HG02970 (cell line): Measurements from ENCODE around the gene SETD1B.
"Not testable (repeated sequence)": the region's sequence is repeated elsewhere in the genome, so short reads cannot be mapped to it uniquely, and the experiment has no call there.

Experiments used
- ATAC-seq: cut with Tn5 transposase; IDR thresholded peaks from one replicate; pipeline ENCODE4 v1.9.1; 2021; ENCODE audit warnings: mild to moderate bottlenecking, moderate library complexity, moderate number of reproducible peaks; ENCODE audit not compliant: unreplicated experiment, low FRiP score

The SETD1B gene

DNA sequence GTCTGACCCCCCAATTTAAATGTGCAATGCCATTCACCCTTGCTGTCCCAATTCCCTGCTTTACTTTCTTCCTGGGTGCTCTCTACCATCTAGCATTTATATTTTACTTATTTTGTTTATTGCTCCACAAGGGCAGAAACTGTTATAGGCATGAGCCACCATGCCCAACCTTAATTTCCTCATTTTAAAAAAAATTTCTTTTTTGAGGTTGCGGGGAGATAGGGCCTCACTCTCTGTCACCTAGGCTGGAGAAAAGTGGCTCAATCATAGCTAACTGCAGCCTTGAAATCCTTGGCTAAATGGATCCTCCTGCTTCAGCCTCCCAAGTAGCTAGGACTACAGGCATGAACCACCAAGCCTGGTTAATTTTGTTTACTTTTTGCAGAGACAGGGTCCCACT is 41.9 kb downstream of the SETD1B start:
- ATAC-seq: no peak

DNA sequence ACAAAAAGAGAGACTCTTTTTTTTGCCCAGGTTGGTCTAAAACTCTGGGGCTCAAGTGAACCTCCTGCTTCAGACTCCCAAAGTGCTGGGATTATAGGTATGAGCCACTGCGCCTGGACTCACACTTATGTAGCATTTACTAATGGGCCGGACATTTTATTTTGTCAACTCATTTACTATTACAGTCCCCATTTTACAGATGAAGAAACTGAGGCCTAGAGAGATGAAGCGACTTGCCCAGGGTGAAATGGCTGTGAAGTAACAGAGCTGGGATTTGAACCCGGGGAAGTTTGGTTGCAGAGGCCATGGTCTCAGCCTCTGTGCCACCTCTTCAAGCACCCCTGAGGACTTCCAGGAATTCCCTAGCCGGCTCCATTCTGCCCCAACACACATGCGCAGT is 45.4 kb downstream of the SETD1B start:
- no peak for ATAC-seq

DNA sequence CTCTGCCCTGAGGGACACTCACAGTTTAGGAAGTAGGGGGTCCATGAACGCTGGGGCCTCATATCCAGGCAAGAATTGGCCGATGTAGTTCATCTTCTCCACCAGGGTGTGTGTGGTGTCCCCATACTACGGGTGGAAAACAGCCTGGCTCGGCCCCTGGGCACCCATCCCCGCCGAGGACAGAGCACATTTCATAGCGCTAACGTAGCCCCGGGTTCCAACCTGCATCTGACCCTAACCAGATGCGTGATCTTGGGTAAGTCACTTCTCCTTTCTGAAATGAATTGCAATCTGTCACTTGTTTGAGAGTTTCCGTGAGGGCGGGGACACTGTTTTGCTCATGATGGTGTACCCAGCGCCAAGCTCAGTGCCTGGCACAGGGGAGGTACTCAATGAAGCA is 45.9 kb downstream of the SETD1B start:
- ATAC-seq: no peak

DNA sequence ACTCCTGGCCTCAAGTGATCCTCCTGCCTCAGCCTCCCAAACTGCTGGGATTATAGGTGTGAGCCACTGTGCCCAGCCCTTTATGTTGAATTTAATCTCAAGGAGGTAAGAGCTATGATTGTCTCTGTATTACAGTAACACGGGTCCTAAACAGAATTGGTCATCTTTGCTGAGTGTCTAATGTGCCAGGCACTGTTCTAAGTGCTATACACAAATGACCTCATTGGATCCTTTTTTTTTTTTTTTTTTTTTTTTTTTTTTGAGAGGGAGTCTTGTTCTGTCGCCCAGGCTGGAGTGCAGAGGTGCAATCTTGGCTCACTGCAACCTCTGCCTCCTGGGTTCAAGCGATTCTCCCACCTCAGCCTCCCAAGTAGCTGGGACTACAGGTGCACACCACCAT is 48.6 kb downstream of the SETD1B start:
- ATAC-seq: not testable (repeated sequence)

DNA sequence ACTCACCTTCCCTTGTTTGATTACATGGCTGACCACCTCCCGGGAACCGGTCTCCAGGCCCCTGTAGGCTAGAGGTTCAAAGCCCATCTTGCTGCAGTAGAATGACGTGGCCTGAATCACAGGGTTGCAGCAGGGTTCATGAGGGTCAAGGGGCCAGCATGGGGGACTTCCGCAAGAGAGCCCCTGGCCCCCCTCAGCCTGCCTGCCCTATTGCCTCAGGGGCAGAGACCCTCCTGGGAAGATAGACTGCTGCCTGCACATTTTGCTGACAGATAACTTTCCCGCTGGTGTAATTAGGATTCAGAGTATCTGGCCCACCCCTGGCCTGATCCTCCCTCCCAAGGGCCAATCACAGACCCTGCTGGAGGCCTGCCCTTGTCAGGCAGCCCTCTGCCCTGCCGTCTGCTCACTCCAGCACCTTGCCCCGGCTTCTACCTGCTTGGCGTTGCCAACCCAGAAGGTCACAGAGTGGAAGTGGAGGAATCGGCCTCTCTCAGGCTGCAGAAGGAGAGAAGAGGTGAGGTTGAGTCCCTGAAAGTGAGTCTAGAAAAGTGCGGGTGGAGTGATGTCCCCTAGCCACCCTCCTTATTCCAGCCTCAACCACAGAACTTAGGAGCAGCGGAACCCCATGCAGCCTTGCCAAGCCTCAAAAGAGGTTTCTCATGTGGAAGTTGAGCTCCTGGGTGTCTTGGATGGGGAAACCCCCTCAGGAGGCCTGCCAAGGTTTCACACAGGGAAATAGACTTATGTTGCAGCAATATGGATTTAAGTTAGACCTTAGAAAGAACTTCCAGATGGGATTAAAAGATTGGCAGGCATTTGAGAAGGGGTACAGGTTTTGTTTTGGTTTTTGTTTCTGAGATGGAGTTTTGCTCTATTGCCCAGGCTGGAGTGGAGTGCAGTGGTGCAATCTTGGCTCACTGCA is 53.8 kb downstream of the SETD1B start:
- no peak for ATAC-seq

DNA sequence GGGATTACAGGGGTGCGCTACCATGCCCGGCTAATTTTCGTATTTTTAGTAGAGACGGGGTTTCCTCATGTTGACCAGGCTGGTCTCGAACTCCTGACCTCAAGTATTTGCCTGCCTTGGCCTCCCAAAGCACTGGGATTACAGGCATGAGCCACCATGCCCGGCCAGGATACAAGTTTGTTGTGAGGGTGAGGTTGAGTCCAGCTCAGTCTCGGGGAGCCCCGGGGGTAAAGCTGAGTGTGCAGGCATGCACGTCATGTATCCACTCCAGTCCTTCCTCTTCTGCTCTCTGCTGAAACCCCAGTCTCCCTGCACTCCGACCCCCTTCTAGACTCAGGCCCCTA is 54.5 kb downstream of the SETD1B start:
- no peak for ATAC-seq

DNA sequence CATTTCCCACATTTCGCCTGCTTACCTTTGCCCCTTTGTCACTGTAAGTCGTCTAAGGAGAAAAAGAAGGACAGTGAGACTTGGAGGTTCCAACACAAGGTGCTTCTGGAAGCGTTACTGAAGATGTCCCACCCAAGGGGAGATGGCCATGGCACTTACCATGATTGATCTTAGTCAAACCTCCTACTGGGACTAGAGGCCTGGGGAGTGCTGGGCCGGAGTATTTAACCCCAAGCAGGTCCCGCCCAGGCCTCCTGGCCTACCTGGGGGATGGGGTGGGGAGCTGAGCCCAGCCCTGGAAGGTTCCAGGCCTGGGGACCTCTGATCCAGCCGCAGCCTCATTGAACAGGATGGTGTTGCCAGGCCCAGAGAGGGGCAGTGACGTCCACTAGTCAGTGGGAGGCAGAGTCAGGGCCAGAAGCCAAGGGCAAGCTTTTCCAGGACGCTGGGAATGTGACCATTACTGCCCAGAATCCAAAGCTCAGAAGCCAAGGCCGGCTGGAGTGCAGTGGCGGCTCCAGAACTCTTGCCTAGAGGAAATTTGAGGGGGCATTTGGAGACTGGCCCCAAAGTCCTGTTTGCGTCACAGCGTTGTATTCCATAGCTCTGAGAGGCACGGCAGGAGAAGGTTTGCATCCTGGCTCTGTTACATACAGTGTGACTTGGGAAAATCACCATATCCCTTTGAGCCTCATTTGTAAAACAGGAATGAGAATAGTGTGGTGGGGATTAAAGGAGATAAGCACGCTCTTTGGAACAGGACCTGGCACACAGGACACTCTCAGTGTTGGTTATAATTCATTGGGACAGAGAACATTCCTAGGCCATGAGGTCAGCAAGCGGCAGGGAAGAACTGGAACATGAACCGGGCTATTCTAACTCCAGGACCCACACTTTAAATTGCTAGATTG is 55.1 kb downstream of the SETD1B start, which contains the start of gene HPD:
TSS of gene HPD (minus strand) at position 198 of the 911 bp plus-strand sequence. CDS start at position 162, 36 bp downstream.
- ATAC-seq: no peak

DNA sequence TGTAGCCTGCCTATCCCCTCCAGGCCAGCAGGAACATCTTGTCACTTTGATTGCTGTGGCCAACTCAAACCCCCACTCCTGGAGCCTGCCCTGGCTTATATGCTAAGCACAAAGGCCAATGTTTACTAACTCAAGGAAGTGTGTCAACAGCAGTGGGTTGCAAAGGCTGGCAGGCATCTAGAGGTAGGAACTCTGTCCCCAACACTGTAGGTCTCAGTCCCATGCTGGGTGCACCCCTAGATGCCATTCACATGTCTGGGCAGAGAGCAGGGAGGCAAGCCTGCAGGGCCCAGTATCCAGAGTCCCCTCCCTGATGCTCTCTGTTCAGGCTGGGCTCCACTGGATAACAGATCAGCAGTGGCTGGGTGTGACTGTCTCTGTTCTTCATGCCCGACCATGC is 56.4 kb downstream of the SETD1B start:
- no peak for ATAC-seq

DNA sequence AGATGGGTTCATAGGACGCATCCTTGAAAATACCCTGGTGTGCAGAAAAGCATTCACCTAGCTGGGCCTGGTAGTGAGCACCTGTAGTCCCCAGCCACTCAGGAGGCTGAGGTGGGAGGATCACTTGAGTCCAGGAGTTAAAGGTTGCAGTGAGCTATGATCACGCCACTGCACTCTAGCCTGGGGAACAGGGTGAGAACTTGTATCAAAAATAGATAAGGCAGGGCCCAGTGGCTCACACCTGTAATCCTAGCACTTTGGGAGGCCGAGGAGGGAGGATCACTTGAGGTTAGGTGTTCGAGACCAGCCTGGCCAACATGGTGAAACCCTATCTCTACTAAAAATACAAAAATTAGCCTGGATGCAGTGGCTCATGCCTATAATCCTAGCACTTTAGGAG is 56.9 kb downstream of the SETD1B start:
- not testable (repeated sequence) for ATAC-seq

DNA sequence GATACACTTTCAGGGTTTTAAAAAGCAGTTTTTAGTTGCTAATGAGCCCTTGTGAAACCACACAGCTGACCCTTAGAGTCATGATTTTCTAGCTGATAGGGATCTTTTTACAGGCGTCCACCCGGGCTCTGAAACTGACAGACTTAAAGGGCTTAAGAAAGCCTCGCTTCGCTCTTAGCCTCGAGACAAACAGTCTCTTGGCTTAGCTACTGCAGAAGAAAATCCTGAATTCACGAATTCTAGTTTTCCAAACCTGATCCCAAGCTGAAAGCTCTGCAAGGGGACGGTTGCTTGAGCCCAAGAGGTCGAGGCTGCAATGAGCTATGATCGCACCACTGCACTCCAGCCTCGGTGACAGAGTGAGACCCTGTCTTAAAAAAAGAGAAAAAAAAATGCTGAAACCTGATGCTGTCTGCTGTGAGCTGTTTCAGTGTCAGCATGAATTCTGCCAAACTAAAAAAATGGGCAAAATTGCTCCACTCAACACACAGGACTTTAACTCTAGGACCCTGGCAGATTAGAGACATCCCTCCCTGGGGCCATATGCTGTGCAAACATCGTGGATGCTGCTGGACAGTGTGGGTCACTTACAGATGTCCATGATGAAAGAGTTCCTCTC is 57.9 kb downstream of the SETD1B start:
- ATAC-seq: no peak

DNA sequence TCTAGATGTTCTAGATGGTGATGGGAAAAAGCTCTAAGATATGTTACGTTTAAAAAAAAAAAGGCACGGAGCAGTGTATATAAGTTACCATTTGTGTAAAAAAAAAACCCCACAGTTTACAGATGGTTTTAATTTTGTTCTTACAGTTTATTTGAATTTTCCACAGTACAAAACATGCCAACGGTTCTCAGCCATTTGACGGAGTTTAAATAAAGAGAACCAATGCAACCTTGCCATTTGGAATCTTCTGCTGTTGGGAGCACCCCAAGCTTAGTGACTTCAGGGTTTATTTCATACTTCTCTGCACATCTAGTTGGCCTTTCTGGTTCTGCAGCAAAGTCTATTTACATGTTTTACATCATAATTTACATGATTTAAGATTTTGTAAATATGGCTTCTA is 62.5 kb downstream of the SETD1B start:
- ATAC-seq: no peak

DNA sequence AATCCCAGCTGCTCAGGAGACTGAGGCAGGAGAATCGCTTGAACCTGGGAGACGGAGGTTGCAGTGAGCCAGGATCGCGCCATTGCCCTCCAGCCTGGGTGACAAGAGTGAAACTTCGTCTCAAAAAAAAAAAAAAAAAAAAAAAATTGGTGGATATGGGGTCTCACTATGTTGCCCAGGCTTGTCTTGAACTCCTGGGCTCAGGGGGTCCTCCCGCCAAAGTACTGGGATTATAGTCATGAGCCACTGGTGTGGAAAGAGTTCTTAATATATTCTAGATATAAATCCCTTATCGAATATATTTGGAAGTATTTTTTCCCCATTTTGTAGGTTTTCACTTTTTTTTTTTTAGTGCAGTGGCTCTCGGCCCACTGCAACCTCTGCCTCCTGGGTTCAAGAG is 65.4 kb downstream of the SETD1B start:
- not testable (repeated sequence) for ATAC-seq

DNA sequence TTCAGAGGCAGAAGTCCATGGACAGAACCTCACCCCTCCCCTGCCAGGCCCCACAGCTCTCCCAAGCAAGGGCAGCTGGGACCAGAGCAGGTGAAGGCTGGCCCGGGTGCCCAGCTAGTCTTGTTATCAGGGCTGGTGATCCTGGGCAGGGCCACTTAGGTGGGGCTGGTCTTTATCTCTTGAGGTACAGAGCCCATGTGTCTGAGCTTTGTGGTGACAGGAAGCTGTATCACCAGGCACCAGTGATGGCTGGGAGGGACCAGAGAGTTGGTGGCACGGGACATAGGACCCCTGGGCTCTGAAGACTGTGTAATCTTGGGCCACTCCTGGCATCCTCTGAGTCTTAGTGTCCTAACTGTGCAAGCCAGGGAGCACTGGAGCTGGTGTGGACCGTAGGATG is 67.7 kb downstream of the SETD1B start:
- ATAC-seq: no peak

DNA sequence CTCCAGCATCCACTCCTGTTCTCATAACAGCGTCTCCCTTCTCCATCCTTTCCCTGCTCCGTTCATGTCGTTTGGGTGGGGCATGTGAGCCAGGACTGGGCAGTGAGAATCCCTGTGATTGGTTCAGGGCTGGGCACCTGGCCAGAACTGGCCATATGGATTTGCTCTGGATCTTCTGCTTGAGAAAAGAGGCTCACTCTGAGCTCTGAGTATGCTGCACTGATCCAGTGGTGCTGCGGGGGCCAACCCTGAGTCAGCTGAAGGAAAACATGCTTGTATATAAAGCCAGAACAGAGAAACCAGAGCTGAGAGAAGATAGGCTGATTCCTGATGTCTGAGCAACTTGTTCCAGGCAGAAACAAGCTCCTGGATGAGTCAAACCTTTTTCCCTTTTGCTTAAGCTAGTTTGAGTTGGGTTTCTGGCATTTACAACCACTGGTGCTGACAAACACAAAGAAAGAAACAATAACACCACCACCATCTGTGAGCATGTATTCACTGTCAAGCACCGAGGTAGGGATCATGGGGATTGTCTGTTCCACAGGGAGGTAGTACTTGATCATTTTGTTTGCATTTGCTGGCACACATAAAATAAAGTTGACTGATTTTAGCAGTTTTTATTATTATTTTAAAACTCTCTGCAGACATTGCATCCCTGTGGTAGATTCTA is 68.9 kb downstream of the SETD1B start:
- no peak for ATAC-seq

DNA sequence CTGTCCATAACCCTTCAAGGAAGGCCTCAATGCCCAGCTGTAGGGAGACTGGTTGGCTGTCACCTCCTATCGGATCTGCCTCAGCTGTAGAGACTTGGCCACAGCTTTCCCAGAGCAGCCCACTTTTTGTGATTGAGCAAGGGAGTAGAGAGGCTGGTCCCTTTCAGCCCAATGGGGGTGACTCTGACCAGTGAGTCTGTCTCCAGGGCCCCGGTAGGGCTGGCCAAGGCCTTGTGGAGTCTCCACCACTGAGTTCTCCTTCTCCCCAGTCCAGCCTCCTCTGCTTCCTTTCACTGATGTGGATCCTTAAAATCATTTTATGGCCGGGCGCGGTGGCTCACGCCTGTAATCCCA is 69.4 kb downstream of the SETD1B start:
- no peak for ATAC-seq

DNA sequence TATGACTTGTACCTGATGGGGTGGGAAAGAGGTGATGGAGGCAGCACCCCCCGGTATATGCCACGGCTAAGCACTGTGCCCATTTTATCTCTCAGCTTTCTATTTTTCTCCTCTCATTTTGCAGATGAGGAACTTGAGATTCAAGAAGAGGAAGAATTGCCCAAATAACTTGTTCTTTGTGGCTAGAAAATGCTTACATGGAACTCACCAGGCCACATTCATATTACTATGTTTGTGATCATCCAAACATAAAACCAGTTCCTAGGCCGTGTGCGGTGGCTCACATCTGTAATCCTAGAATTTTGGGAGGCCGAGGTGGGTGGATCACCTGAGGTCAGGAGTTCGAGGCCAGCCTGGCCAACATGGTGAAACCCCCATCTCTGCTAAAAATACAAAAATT is 70.3 kb downstream of the SETD1B start:
- ATAC-seq: no peak

DNA sequence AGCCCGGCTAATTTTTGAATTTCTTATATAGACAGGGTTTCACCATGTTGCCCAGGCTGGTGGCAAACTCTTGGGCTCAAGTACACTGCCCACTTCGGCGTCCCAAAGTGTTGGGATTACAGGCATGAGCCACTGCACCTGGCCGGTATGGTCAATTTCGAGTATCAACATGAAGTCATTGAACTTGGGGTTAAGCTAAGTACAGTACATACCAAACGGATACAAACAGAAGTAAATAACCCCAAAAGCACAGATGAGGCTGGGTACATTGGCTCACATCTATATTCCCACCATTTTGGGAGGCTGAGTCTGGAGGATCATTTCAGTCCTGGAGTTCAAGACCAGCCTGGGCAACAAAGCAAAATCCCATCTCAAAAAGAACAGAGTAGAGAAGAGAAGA is 71.8 kb downstream of the SETD1B start:
- ATAC-seq: no peak

DNA sequence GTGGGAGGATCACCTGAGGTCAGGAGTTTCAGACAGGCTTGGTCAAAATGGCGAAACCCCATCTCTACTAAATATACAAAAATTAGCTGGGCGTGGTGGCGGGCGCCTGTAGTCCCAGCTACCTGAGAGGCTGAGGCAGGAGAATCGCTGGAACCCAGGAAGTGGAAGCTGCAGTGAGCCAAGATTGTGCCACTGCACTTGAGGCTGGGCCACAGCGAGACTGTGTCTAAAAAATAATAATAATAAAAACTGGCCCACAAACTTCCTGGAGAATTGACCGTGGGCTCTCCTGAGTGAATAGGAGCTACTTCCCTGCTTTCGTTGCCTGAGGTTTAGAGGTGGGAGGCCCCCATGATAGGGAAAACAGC is 72.3 kb downstream of the SETD1B start:
- ATAC-seq: not testable (repeated sequence)
